ENCODE results near the gene SHBG. TPM values are rescaled to one million over a fixed set of nuclear protein-coding genes. Genes with fewer than 3 reads are reported as not detected.

The SHBG gene
- total and polyA plus RNA-seq, 2 of the 8 experiments (the other 6 are each of a cell fraction or from before 2014, with no cell fraction given): 1.1 to 1.2 TPM

- Histone ChIP-seq H2AK5ac (ENCODE audit: low read depth, low read length) (no peak overlapping the region), H2BK12ac (ENCODE audit: low read depth, low read length) (no peak overlapping the region), H4K91ac (replicated peaks; ENCODE audit: insufficient read length, low read length) (no peak overlapping the region), H2BK120ac (replicated peaks; ENCODE audit: low read depth, low read length) (no peak overlapping the region), H4K5ac (ENCODE audit: insufficient read length, low read depth, low read length) (no peak overlapping the region), H3K4me3 (ENCODE audit: extremely low read depth in 1 of 4, insufficient read depth in 2 of 4, low read depth in 3 of 4, low read length in 4 of 4) (no peak overlapping the region), H3K79me1 (ENCODE audit: low read depth, low read length) (peaks cover 10% of the 10 kb centered on the region), H3K9ac (replicated peaks in 1 of 4; ENCODE audit: extremely low read depth in 1 of 4, low read depth in 3 of 4, low read length in 3 of 4) (no peak overlapping the region; a peak in 1 of 7 replicates), H4K8ac (ENCODE audit: extremely low read depth, insufficient read depth, low read length) (no peak overlapping the region), H3K18ac (ENCODE audit: extremely low read depth, low read length) (no peak overlapping the region), H3K79me2 (ENCODE audit: control insufficient read depth in 1 of 2, insufficient read depth in 2 of 2, low read length in 2 of 2) (peaks cover 0 to 25% of the 10 kb centered on the region in 2 experiments; a peak in 2 of 4 replicates), H3K9me3 (ENCODE audit: insufficient read depth in 2 of 2, low read depth in 1 of 2, low read length in 1 of 2) (no peaks in the 10 kb centered on the region), H2BK5ac (ENCODE audit: low read depth, low read length) (no peak overlapping the region), H2AFZ (ENCODE audit: low read length) (no peak overlapping the region), H2BK15ac (ENCODE audit: low read length) (no peak overlapping the region), H3K27me3 (replicated peaks in 1 of 4; ENCODE audit: control insufficient read depth in 3 of 4, extremely low read depth in 1 of 4, insufficient read depth in 3 of 4, low read length in 3 of 4) (no peaks in the 10 kb centered on the region), H3K27ac (ENCODE audit: low read depth, low read length) (no peak overlapping the region), H3K14ac (ENCODE audit: insufficient read length) (no peak overlapping the region), H4K20me1 (replicated peaks in 1 of 2; ENCODE audit: control insufficient read depth in 1 of 2, insufficient read depth in 2 of 2, low read length in 2 of 2) (peaks cover 0 to 7% of the 10 kb centered on the region in 2 experiments), H3K4me1 (replicated peaks in 1 of 4; ENCODE audit: control insufficient read depth in 3 of 4, insufficient read depth in 4 of 4, low read length in 3 of 4) (no peaks in the 10 kb centered on the region), H3K23ac (ENCODE audit: insufficient read length) (no peak overlapping the region), H2BK20ac (ENCODE audit: low read length) (no peak overlapping the region), H3K4me2 (ENCODE audit: insufficient read depth in 1 of 2, low read depth in 2 of 2, low read length in 2 of 2) (no peak overlapping the region), H3K36me3 (ENCODE audit: control insufficient read depth in 2 of 4, insufficient read depth in 4 of 4, low read length in 3 of 4) (peaks cover 3 to 48% (median 21%) of the 10 kb centered on the region in 4 experiments), H3K56ac (replicated peaks; ENCODE audit: insufficient read length, low read depth, low read length) (no peak overlapping the region), H3K23me2 (ENCODE audit: low read depth, low read length) (no peaks in the 10 kb centered on the region), H3K4ac (replicated peaks; ENCODE audit: insufficient read length, low read depth, low read length) (no peak overlapping the region)
- FAIRE-seq: no peak
- no peak for DNase-seq (ENCODE audit: low read depth in 1 of 2, low spot score in 2 of 2)
- POLR2A ChIA-PET (ENCODE audit: partially characterized antibody): interaction anchor here (1.0 to 79.4 kb wide), 4 partner anchors 13 to 60 kb away, joined by 4 to 2272 read pairs (median 6); partner anchors contain the start of genes ATP1B2, TP53 and WRAP53
- CTCF ChIA-PET (ENCODE audit: partially characterized antibody): interaction anchor here (3.4 kb wide), 1 partner anchor 17 kb away, joined by 12 read pairs; the partner anchor contains the start of gene SOX15
- no peak for TF ChIP-seq BACH1 (IDR thresholded peaks at IDR 0.05; ENCODE audit: low read length)
- TF ChIP-seq NANOG (IDR thresholded peaks at IDR 0.05; ENCODE audit: insufficient read depth, low read depth, low read length, poor library complexity, severe bottlenecking): no peak
- no peak for TF ChIP-seq SP2 (IDR thresholded peaks at IDR 0.05; ENCODE audit: low read length)
- no peak for TF ChIP-seq CEBPB (IDR thresholded peaks at IDR 0.05; ENCODE audit: low read depth, low read length)
- no peak for TF ChIP-seq KDM5A (IDR thresholded peaks at IDR 0.05; ENCODE audit: low read length)
- TF ChIP-seq KDM4A (IDR thresholded peaks at IDR 0.05; ENCODE audit: low read depth, low read length, severe bottlenecking): no peak
- WGBS, 2 experiments (ENCODE audit: extremely low coverage in 1 of 2, insufficient coverage in 1 of 2, insufficient read length in 1 of 2, insufficient replicate concordance in 2 of 2, low coverage in 1 of 2, low lambda C conversion rate in 2 of 2, missing lambda C conversion rate in 1 of 2): 98% methylated on average over 4 of the region's 4 CpGs; no CpG with 5 or more reads in 1 of the 2 experiments
These were observed 23.7 kb upstream of the SHBG start for GRCh38 chr17:7606280-7606679.
